K562 (cell line): ENCODE results near the gene ENHO. TPM values are rescaled to one million over a fixed set of nuclear protein-coding genes. Genes with fewer than 3 reads are reported as not detected.

Experiments
- ATAC-seq: fragments of 200-7000 bp; cut with Tn5 transposase; 3 replicates; pipeline ENCODE4 v1.9.1; 2020; ENCODE audit warnings: moderate library complexity
- BruUV-seq: library from RNA; stranded (reverse); fragments of 400-500 nt; replicated peaks from 2 replicates; lab custom pipeline; 2021; lab: Mats Ljungman, UMichigan
- CTCF ChIA-PET: fragments of 300-600 bp; formaldehyde crosslinking; extraction: SDS; loops from one replicate; lab custom pipeline; 2021; ENCODE audit warnings: low intra/inter-chr PET ratio; lab: Yijun Ruan, JAX
- POLR2A ChIA-PET: fragments of 300-600, 350-650 bp; sonication (Branson Sonifier 250); formaldehyde crosslinking; extraction: SDS; loops from one replicate; lab custom pipeline; 2021; ENCODE audit warnings: antibody characterized with exemption, inconsistent platforms; lab: Yijun Ruan, JAX
- DNase-seq, 4 experiments: peaks; one replicate each; pipeline versions ENCODE4 v3.0.0 to v3.0.0-alpha.2; 2011 to 2018; ENCODE audit warnings: low spot score in 3 of 4, mixed read lengths in 3 of 4; ENCODE audit errors: extremely low read depth in 1 of 4
- FAIRE-seq: peaks from 2 replicates; lab custom pipeline; 2011; peaks lifted over from hg19 to GRCh38; lab: Jason Lieb, UNC
- H2AFZ ChIP-seq: 2 replicates; pipeline ENCODE4 v1.6.0; 2011; ENCODE audit warnings: low read depth, low read length, control low read depth, inconsistent platforms
- H3K27ac ChIP-seq: fragments of 200-600 bp; 3 replicates; pipeline ENCODE4 v1.8.0; 2011; ENCODE audit warnings: low read depth, mild to moderate bottlenecking, control low read depth, inconsistent platforms, low read length, moderate library complexity, mixed read lengths; ENCODE audit errors: extremely low read depth
- H3K27me3 ChIP-seq, 2 experiments: fragments of 300-600 bp in 1 of 2; 2 replicates in 1 of 2; 3 replicates in 1 of 2; pipeline versions ENCODE4 v1.6.0 to v1.8.0; 2011; ENCODE audit warnings: inconsistent platforms in 2 of 2, low read length in 2 of 2, mild to moderate bottlenecking in 1 of 2, mixed read lengths in 1 of 2, moderate library complexity in 1 of 2; ENCODE audit not compliant: control insufficient read depth in 2 of 2, insufficient read depth in 2 of 2
- H3K36me3 ChIP-seq: fragments of 300-600 bp; 3 replicates; pipeline ENCODE4 v1.8.0; 2011; ENCODE audit warnings: mild to moderate bottlenecking, low read length, inconsistent platforms; ENCODE audit not compliant: control insufficient read depth, insufficient read depth
- H3K4me1 ChIP-seq, 2 experiments: fragments of 200-600 bp in 1 of 2; replicated peaks in 1 of 2; 2 replicates in 1 of 2; 3 replicates in 1 of 2; pipeline versions ENCODE4 v1.5.1 to v1.8.0; 2011; ENCODE audit warnings: inconsistent platforms in 2 of 2, low read length in 2 of 2, mild to moderate bottlenecking in 1 of 2, mixed read lengths in 1 of 2, moderate library complexity in 1 of 2; ENCODE audit not compliant: control insufficient read depth in 2 of 2, insufficient read depth in 2 of 2
- H3K4me2 ChIP-seq: 2 replicates; pipeline ENCODE4 v1.6.1; 2011; ENCODE audit warnings: low read length, control low read depth, inconsistent platforms, mixed read lengths; ENCODE audit not compliant: insufficient read depth
- H3K4me3 ChIP-seq: fragments of 200-600 bp; sonication (generic), shearing (Covaris generic); 2 replicates; pipeline ENCODE4 v1.5.1; 2016; ENCODE audit warnings: control low read depth, inconsistent platforms
- H3K79me2 ChIP-seq: fragments of 200-600 bp; 3 replicates; pipeline ENCODE4 v1.8.0; 2011; ENCODE audit warnings: low read length, inconsistent platforms; ENCODE audit not compliant: control insufficient read depth, insufficient read depth
- H3K9ac ChIP-seq, 2 experiments: 2 replicates each; pipeline versions ENCODE4 v1.6.0 to v1.6.1; 2011; ENCODE audit warnings: low read depth in 2 of 2, low read length in 2 of 2, control low read depth in 1 of 2, inconsistent platforms in 1 of 2, mild to moderate bottlenecking in 1 of 2, mixed read lengths in 1 of 2; ENCODE audit not compliant: insufficient read depth in 1 of 2
- H3K9me1 ChIP-seq: one replicate; pipeline ENCODE4 v1.6.0; 2011; ENCODE audit warnings: inconsistent platforms, mild to moderate bottlenecking, low read length, moderate library complexity; ENCODE audit not compliant: control insufficient read depth, insufficient read depth
- H3K9me3 ChIP-seq: replicated peaks from 2 replicates; pipeline ENCODE4 v1.5.1; 2011; ENCODE audit warnings: low read depth, low read length, inconsistent platforms; ENCODE audit not compliant: control insufficient read depth, insufficient read depth
- H4K20me1 ChIP-seq: replicated peaks from 2 replicates; pipeline ENCODE4 v1.6.1; 2011; ENCODE audit warnings: low read length, inconsistent platforms, mixed read lengths; ENCODE audit not compliant: control insufficient read depth, insufficient read depth
- FOXJ3 ChIP-seq: sonication (generic); formaldehyde crosslinking; IDR thresholded peaks from 2 replicates; pipeline ENCODE4 v1.4.0; 2020; ENCODE audit warnings: mild to moderate bottlenecking, missing genetic modification reagents
- NBN ChIP-seq: fragments of 450-650 bp; IDR thresholded peaks from 2 replicates; pipeline ENCODE4 v1.6.1; 2016; ENCODE audit warnings: low read depth, mild to moderate bottlenecking
- ZEB2 ChIP-seq: fragments of 450-650 bp; IDR thresholded peaks from 2 replicates; pipeline ENCODE4 v1.6.1; 2016
- ZNF143 ChIP-seq: sonication (generic); formaldehyde crosslinking; IDR thresholded peaks from 2 replicates; pipeline ENCODE4 v1.9.0; 2022; ENCODE audit warnings: mild to moderate bottlenecking, missing genetic modification reagents
- ZNF764 ChIP-seq: fragments of 250-450 bp; sonication (Bioruptor Pico); IDR thresholded peaks from 2 replicates; pipeline ENCODE4 v1.4.0; 2020; ENCODE audit warnings: low read depth, mild to moderate bottlenecking, moderate library complexity
- ZNF766 ChIP-seq: fragments of 200-800 bp; sonication (Bioruptor generic); conservative IDR thresholded peaks from 2 replicates; pipeline ENCODE4 v1.6.1; 2016; ENCODE audit warnings: missing genetic modification characterization, missing compliant biosample characterization
- WGBS: fragments of 100-300 bp; shearing (Covaris generic); methylation state at CpG from one replicate; pipeline ENCODE4 v1.1.6; 2016; ENCODE audit warnings: low coverage, mixed read lengths; ENCODE audit not compliant: insufficient coverage; ENCODE audit errors: missing lambda C conversion rate; 5-methylcytosine and 5-hydroxymethylcytosine counted together
- in situ Hi-C: fragments of 300-500 bp; cut with MboI; formaldehyde crosslinking; loops from 4 replicates; pipeline ENCODE4 v1.15.0; 2018; ENCODE audit warnings: inconsistent platforms, mixed read lengths
- intact Hi-C: fragments of 100-400 bp; cut with micrococcal nuclease; formaldehyde crosslinking; loops from 2 replicates; pipeline ENCODE4 v1.14.2; 2022
- polyA plus RNA-seq, 8 experiments: library from polyadenylated mRNA; depleted of rRNA in 4 of 8; stranded (reverse) in 5 of 8; unstranded in 3 of 8; fragments of >200 nt; fragmentation: Nextera tagmentation in 2 of 8; fragmentation: Illumina TruSeq in 1 of 8; extraction: Ambion mirVana in 2 of 8; extraction: Trizol in 1 of 8; gene quantifications; 2 replicates each; pipeline versions ENCODE4 v1.2.1 to v1.2.3, GENCODE V29; 2011 to 2014; ENCODE audit warnings: inconsistent platforms in 1 of 8, missing spikeins in 1 of 8
- total RNA-seq, 7 experiments: library from RNA; depleted of rRNA in 6 of 7; stranded (reverse); fragments of >200 nt in 6 of 7; fragmentation: Illumina TruSeq in 2 of 7; extraction: Trizol in 2 of 7; gene quantifications; 2 replicates each; pipeline versions ENCODE4 v1.2.1 to v1.2.3, GENCODE V29; 2011 to 2021; ENCODE audit warnings: low replicate concordance in 1 of 7
- TF ChIP-seq, protein P1 (sequence below): fragments of 450-650 bp; IDR thresholded peaks from 2 replicates; pipeline ENCODE4 v1.7.1; 2018; ENCODE audit warnings: mild to moderate bottlenecking, low read depth; ENCODE audit not compliant: partially characterized antibody
- TF ChIP-seq, protein P2 (sequence below): fragments of 150-350 bp; conservative IDR thresholded peaks from 2 replicates; pipeline ENCODE4 v1.6.1; 2014; ENCODE audit warnings: low read length

Gene ENHO
- total and polyA plus RNA-seq, 9 of the 15 experiments (the other 6 are each of a cell fraction or from before 2014, with no cell fraction given) = 0.24 TPM; not detected in 8

DNA sequence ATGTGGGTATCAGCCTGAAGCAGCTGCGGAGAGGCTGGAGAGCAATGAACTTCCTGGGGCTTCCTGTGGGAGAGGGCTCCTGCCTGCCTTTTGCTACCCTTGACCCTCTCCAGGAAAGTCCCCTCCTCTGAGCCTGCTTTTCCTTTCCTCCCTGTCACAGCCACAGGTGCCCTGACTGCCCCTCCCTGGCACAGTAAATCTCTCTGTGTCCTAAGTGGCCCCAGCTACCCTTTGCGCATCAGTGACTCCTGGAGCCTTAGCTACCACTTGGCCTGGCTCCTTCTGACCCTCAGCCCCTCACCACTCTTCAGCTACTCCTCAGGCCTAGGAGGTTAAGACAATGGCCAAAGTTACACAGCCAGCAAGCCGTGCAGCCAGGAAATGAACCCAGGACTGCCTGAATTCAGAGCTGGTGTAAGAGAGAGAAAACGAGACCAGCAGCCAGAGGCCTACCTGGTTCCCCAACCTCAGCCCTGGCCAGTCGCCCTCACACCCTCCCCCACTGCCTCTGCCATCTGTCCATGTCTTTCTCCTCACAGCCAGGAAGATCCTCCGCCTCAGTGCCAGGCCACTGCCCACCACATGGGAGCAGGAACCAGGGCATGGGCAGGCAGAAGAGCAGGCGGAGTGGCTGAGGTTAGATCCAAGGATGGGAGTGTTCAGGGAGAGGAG is 48.2 kb upstream of the ENHO start:
- no peaks in the 10 kb centered on the region for H3K9me1 ChIP-seq
- no peak for DNase-seq
- CTCF ChIA-PET = no interaction called here
- TF ChIP-seq ZNF143 (CRISPR knock-in tag) (no peak), NBN (no peak), ZNF766 (CRISPR knock-in tag) (no peak), ZNF764 (CRISPR knock-in tag) (no peak), ZEB2 (no peak), FOXJ3 (no peak)
- TF ChIP-seq, protein P1, sequence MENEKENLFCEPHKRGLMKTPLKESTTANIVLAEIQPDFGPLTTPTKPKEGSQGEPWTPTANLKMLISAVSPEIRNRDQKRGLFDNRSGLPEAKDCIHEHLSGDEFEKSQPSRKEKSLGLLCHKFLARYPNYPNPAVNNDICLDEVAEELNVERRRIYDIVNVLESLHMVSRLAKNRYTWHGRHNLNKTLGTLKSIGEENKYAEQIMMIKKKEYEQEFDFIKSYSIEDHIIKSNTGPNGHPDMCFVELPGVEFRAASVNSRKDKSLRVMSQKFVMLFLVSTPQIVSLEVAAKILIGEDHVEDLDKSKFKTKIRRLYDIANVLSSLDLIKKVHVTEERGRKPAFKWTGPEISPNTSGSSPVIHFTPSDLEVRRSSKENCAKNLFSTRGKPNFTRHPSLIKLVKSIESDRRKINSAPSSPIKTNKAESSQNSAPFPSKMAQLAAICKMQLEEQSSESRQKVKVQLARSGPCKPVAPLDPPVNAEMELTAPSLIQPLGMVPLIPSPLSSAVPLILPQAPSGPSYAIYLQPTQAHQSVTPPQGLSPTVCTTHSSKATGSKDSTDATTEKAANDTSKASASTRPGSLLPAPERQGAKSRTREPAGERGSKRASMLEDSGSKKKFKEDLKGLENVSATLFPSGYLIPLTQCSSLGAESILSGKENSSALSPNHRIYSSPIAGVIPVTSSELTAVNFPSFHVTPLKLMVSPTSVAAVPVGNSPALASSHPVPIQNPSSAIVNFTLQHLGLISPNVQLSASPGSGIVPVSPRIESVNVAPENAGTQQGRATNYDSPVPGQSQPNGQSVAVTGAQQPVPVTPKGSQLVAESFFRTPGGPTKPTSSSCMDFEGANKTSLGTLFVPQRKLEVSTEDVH = no peak
- TF ChIP-seq, protein P2, sequence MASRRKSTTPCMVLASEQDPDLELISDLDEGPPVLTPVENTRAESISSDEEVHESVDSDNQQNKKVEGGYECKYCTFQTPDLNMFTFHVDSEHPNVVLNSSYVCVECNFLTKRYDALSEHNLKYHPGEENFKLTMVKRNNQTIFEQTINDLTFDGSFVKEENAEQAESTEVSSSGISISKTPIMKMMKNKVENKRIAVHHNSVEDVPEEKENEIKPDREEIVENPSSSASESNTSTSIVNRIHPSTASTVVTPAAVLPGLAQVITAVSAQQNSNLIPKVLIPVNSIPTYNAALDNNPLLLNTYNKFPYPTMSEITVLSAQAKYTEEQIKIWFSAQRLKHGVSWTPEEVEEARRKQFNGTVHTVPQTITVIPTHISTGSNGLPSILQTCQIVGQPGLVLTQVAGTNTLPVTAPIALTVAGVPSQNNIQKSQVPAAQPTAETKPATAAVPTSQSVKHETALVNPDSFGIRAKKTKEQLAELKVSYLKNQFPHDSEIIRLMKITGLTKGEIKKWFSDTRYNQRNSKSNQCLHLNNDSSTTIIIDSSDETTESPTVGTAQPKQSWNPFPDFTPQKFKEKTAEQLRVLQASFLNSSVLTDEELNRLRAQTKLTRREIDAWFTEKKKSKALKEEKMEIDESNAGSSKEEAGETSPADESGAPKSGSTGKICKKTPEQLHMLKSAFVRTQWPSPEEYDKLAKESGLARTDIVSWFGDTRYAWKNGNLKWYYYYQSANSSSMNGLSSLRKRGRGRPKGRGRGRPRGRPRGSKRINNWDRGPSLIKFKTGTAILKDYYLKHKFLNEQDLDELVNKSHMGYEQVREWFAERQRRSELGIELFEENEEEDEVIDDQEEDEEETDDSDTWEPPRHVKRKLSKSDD = no peak
- TF ChIP-seq, all 486 proteins: peak for 0
- Histone ChIP-seq H3K79me2 (no peaks in the 10 kb centered on the region), H3K9ac (no peak overlapping the region), H3K4me2 (no peak overlapping the region), H3K27me3 (peaks cover 13 to 76% of the 10 kb centered on the region in 2 experiments), H3K27ac (no peak overlapping the region), H3K36me3 (no peaks in the 10 kb centered on the region), H3K4me1 (no peaks in the 10 kb centered on the region), H3K4me3 (no peak overlapping the region), H2AFZ (no peak overlapping the region), H4K20me1 (peaks cover 4% of the 10 kb centered on the region; the same call in 1 of the 2 replicates), H3K9me3 (no peaks in the 10 kb centered on the region)
- in situ Hi-C loops = no loop called here
- FAIRE-seq (no peak), ATAC-seq (no peak)
- 7% methylated on average over 5 of the region's 7 CpGs for WGBS
- POLR2A ChIA-PET = no interaction called here
- intact Hi-C loops = no loop called here
- BruUV-seq = no TSS peak
